NCI-H82 treated with DMSO at 0.1 percent for 48 hours (cell line): ENCODE data around the gene DNASE2B.
"Not testable (repeated sequence)": the region's sequence is repeated elsewhere in the genome, so short reads cannot be mapped to it uniquely, and the experiment has no call there.

ENCODE experiments used
- DNase-seq: peaks from one replicate; lab custom pipeline; 2025; ENCODE audit not compliant: unreplicated experiment; lab: John Stamatoyannopoulos, UW

DNASE2B gene

DNA sequence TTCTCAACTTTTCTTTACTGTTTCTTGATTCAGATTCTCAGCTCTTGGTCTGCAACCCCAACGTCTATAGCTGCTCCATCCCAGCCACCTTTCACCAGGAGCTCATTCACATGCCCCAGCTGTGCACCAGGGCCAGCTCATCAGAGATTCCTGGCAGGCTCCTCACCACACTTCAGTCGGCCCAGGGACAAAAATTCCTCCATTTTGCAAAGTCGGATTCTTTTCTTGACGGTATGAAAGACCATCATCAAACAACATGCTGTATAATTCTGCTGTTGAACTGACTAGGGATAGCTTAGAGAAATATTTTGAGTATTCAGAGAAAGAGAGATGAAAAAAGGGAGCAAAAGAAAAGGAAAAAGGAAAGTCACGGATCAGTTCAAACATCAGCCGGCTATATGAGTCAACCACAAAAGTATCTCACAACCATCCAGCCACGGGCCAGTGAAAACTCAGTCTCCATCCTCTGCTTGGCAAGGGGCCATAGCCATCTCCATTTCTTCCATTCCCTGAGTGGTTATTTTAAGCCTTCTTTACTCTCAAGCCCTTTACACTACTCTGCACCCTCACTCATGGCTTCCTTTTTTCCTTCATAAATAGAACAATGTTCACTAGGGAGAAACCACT lies 14.1 kb downstream of the DNASE2B start:
- DNase-seq, result no peak

DNA sequence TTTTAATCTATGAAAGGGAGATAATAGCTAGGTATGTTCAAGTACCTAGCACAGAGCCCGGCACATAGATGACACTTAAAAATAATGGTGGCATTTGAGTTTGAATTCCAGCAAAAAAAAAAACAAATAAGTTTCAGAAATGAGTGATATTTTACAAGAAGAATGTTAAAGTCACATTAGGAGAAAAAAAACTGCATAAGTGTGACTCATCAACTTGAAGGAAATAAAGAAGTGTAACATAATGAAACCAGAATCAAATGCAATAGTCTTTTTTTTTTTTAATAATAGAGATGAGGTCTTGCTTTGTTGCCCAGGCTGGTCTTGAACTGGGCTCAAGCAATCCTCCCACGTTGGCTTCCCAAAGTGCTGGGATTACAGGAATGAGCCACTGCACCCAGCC lies 17.1 kb downstream of the DNASE2B start:
- DNase-seq, result no peak

DNA sequence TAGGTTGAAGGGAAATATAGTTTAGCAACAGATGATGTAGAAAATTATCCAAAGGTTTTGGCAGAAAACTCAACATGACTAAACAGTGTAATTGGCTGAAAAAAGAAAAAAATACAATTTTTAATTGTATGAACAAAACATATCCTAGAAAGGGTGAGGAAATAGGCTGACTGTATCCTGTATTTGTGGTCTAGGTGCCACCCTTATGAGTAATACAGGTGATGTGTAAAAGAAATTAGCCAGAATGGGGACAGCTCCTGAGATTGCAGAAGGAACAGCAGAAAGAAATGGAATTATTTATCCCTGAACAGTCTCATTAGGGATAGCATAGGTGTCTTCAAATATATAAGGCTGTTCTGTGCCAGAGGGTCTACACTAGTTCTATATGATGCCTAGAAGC lies 24.6 kb downstream of the DNASE2B start:
- no peak for DNase-seq

DNA sequence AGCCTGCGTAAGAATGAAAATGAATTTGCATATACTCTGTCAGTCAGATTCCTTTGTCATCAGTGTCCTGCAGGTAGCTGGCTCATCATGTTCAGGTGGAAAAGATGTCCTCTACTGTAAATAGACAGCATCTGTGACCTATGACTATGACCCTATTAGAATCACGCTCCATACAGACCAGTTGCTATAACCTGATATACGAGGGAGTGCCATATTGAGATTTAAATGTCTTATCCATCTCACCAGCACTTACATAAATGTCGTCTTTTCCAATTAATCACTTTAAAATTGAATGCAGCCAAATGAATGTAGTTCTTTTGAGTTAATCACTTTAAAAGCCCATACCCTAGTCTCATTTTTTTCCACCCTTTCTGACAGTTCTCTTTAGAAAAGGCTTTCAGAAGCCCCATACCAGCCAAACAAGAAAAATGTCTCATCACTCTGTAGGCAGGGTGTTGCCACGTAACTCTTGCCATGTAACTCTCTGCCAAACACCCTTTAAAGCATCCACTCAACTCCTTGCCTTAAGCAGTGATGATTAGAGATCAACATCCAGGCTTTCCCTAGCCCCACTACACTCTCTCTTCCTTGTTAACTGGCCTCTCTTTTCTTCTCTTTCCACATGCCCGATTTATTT lies 26.3 kb downstream of the DNASE2B start:
- DNase-seq, result no peak

DNA sequence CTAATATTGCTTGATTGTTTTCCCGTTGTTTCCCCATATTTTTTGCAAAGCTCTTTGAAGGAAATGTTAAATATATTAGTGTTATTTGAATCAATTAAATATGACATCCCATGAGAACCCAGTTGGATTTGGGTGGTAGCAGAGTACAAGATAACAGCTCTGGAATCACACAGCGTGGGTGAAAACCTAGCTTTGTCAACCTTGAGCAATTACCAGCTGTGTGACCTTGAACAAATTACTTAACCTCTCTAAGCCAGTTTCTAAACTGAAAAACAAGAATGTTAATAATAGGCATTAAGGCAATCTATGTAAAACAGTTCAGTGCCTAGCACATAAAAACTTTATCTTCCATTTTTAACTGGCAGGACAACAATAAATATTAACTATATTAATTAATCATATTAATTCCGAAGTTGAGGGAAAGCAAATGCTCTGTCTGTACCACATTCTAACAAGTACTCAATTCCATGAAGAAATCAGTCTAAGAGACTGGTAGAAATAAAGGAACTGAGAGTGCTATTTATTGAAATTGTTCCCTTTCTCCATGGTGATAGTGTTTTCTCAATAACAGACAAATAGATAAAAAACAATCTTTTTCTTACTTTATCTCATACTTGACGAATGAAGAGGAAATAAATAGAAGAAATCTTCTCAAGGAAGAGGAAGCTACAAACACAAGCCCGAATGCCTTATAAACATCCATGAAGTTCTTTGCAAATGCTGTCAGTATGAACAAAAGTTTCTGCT lies 27.0 kb downstream of the DNASE2B start:
- DNase-seq, result no peak

DNA sequence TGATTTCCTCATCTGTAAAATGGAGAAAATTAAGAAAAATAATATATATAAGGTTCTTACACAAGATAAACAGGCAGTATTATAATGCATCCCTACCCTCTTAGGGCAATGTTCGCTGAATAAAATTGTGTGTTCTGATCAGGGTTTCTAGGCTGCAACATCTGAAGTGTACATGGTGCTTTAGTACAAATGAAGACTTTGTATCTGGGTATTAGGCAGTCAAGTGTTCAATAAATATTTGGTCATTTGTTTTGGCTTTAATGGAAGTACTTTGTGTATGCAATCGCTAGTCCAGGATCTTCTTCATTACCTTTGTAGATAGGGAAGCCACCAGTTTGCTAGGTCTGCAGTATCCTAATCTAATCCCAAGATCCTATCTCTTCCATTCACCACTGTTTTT lies 28.1 kb downstream of the DNASE2B start:
- no peak for DNase-seq

DNA sequence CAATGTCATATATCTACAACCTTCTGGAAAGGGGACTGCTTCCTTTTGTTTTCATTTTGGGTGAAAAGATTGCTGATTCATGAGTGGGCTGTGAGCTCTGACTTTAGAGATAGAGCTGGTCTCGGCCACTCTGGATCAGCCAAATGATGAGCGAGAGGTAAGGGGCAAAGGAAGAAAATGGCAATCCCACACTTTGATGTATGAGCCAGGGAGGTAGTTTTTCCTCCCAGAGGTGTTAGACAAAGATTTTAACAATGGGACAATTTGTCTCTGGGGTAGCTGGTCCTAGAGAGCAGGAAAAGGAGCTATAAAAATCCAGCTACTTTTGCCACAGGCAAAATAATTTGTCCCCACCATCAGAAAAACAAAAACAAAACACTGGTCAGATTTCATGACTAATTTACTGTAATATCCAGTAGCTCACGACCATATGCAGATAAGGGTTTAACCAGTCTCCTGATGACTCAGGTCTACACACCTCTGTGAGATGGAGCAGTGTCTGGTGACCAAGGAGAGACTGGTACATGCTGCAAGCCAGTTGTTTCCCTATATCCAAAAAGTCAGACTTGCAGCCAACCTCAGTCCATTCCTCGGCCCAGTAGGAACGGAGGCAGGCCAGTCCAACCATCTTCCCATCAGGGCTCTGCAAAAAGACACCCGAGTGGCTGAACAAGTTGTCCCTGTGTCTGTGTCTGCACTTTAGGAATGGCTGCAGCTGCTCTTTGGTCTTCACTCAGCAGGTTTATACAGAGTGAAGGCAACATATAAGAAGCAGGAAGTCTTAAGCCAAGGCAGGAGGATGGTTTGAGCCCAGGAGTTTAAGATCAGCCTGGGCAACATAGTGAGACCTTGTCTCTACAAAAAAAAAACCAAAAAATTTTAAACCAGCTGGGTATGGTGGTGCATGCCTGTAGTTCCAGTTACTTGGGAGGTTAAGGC lies 29.2 kb downstream of the DNASE2B start:
- DNase-seq, result no peak

DNA sequence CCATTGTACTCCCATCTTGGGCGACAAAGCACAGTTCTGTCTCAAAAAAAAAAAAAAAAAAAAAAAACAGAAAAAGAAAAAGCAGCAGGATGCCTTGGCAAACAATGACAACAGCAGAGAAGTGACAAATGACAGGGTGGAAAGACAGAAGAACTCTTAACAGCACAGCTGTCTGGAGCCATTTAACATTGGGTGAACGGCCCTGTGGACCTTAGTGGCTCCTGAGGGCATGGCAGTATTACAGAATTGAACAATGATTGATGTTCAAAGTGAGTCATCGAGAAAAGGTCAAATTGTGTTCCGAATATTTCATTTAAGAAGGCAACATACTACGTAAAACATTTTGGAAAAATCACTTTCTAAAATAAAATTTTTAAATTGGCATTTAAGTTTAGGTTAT lies 30.0 kb downstream of the DNASE2B start:
- no peak for DNase-seq

DNA sequence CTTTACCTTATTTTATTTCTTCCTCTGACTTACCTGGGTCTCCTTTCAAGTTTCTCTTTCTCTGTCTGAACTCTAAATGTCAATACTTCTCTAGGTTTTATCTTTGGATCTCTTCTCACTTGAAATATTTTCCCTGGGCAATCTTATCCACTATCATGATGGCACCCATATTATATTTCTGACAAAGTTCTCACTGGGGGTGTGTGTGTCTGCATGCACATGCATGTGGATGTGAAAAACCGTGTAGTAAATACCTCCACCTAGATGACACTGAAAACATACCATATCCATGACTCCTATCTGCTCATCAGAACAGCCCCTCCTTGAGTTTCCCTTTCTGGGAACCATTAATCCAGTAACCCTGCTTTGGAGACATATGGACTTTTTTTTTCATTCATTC lies 30.9 kb downstream of the DNASE2B start:
- DNase-seq, result no peak

DNA sequence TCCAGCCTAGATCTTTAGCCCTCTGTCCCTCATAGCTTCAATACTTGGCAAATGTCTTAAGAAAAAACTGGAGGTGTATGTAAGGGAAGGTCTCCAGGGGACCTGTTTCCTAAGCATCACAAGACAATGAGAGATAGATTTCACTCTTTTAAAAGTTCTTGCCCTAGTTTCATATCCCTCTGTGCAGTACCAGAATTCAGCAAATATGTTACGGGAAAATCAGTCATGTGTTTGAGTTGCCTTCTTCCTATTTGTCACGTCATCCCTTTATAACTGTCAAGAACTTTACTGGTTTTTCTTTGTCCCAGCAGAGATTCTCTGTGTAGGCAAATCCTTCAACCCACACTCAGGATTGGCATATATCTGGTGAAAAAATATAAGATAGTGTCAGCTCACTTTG lies 32.3 kb downstream of the DNASE2B start:
- DNase-seq, result no peak

DNA sequence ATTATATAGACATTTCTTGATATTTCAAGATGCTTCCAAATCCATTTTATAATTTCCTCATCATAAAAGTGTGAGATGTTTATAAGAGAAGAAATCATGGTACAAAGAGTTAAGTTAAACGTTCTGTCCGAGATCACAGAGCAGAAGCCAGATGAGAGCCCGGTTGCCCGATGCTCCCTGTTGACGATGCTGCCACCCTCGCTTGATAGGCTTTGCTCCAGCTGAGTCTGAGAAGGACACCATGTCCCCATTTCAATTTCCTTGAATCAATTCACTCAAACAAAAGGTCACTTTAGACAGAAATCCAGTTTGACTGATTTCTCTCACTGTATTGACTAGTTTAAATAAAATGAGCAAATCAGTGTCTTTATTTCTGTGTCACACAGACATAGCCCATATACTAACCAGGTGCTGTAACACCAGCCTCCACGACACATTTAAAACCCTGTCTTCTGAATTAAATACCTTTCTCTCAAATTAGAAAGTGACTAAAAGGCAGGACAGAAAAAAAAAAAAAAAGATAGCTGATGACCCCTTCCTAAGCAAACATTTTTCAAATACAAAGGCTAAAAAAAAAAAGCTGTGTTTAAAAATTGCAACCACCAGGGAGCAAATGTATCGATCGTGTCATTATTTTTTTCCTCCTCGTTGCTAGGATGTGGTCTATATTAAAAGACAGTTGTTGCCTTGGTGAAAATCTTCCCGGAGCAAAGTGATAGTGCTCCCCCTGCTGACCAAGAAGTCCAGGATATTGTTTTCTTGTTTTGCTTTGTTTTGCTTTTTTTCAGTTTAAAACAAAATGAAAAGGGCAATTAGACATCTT lies 35.2 kb downstream of the DNASE2B start:
- DNase-seq, result peak; percentile 51

DNA sequence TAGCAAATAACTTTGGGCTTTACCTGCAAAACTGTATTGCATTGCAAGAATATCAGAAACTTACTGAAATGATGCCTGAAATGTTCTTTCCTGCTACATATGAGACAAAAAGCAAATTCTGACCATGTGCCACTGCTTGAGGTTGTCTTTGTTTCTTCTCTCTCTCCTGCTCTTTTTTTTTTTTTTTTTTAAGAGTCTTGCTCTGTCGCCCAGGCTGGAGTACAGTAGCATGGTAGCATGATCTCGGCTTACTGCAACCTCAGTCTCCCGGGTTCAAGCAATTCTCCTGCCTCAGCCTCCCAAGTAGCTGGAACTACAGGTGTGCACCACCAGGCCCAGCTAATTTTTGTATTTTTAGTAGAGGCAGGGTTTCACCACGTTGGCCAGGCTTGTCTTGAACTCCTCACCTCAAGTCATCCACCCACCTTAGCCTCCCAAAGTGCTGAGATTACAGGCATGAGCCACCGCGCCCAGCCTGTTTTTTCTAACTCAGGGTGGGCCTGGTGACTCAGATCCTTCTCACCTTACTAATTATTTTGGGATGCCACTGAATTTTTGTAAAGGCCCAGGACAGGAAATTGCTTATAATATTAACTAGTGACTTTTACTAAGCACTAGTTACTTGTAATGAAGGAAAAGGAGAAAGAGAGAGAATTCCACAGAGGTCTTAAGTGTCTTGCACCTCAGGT lies 35.9 kb downstream of the DNASE2B start:
- no peak for DNase-seq

DNA sequence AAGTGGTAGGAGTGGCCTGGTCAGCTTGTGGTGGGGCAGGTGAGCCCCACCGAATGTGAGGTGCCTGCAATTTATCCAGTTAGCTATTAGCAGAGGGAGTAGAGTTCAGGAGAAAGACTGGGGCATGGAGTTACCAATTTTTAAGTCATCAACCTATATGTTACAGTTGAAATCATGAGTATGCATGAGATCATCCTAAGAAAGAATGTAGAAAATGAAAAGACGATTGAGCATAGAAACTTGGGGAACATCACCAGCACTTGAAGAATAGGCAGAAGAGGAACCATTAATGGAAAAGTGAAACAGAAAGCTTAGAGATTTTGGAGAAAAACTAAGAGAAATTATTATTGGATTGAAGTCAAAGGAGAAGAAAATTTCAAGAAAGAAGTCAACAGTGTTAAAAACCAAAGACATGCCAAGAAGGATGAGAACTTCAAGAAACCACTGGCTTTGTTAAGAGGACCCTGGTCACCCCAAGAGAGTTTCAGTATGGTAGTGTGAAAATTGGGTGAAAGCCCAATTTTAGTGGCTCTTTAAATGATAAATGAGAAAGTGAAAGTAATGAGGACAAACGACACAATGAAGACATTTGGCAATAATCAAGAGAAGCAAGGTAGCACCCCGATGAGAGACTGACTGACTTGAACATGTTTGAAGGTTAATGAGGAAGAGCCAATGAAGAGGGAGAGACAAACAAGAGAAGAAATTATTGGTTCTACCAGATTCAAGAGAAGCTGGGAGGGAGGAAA lies 36.7 kb downstream of the DNASE2B start:
- DNase-seq, result no peak

DNA sequence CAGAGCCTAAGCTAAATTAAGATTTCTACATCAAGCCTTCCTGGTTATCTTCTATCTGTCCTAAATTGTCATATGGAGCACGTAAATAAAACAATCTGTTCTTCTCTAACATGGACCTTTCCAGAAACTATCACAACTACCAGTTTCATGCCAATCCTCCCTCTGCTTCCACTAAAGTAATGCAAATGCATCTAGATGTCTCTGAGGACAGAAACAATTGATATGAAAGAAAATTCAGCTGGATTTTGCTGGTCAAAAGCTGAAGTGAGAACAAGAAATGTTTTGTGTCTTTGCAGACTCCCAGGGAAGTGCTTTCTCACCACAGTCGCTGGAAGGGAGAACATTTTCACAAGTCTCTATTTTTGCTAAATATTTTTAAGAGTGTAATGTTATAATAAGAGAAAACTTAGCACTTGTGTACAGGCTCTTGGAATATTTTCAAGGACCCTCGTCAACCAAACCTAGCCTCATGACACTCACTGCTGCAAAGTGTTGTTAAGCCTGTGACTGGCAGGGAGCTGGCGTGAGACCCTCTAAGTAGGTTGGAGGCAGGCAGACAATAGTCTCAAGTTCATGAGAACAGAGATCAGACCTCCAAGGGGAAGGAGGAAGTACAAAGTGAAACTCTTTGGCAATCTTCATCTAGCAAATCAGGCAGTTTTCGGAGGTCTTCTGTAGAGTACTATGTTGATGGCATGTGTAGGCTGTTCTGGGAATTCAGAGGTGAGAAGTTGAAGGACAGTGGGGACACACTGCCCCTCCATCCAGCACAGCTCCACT lies 38.8 kb downstream of the DNASE2B start:
- DNase-seq, result no peak

DNA sequence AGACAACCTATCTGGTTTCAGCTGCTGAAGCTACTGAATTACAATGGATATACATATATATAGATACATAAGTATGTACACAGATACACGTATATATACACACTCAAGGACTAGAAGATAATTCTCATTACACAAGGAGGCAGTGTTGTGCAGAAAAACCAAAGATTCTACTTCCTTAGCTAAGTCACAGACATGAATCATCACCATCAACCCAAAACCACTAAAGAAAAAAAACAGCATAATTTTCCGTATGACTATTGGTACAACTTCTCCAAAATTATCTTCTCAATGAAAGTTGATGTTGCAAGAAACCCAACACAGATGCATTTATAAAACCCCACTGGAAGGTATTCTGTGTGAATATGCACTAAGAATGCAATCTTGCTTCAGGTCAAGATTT lies 44.0 kb downstream of the DNASE2B start:
- peak; percentile 28 for DNase-seq

DNA sequence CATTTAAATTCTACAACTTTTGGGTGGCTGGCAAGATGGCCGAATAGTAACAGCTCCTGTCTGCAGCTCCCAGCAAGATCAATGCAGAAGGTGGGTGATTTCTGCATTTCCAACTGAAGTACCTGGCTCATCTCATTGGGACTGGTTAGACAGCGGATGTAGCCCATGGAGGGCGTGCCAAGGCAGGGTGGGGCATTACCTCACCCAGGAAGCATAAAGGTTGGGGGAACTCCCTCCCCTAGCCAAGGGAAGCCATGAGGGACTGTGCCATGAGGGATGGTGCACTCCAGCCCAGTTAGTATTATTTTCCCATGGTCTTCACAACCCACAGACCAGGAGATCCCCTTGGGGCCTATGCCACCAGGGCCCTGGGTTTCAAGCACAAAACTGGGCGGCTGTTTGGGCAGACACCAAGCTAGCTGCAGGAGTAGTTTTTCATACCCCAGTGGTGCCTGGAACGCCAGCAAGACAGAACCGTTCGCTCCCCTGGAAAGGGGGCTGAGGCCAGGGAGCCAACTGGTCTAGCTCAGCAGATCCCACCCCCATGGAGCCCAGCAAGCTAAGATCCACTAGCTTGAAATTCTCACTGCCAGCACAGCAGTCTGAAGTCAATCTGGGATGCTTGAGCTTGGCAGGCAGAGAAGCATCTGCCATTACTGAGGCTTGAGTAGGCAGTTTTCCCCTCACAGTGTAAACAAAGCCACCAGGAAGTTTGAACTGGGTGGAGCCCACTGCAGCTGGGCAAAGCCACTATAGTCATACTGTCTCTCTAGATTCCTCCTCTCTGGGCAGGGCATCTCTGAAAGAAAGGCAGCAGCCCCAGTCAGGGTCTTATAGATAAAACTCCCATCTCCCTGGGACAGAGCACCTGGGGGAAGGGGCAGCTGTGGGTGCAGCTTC lies 44.7 kb downstream of the DNASE2B start:
- not testable (repeated sequence) for DNase-seq

DNA sequence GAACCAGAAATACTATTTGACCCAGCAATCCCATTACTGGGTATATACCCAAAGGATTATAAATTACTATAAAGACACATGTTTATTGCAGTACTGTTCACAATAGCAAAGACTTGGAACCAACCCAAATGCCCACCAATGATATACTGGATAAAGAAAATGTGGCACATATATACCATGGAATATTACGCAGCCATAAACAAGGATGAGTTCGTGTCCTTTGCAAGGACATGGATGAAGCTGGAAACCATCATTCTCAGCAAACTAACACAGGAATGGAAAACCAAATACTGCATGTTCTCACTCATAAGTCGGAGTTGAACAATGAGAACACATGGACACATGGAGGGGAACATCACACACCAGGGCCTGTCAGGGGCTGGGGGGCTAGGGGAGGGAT lies 50.4 kb downstream of the DNASE2B start:
- not testable (repeated sequence) for DNase-seq
